ENCODE data around the gene TIMM22.

DNA sequence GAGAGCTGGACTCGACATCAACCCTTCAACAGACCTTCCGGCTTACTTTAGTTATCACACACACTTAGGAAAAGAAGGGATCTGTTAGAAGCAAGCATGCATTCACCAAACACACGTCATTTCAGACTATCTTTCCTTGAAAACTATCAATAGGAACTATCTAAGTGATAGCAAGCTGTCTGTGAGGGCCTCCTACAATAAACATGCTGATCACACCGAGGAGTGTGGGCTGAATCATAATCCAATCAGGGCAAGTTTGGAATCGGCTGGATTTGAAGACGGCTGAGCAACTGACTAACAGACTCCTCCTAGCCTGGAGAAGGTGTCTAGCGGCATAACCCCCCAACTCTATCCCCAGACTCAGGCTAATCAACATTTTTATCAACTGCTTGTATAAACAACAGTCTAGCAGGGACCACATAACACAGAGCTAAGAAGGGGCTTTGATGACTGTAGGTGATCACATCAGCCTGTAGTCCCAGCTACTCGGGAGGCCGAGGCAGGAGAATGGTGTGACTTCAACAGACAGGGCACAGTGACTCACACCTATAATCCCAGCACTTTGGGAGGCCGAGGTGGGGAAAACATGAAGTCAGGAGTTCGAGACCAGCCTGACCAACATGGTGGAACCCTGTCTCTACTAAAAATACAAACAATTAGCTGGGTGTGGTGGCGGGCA, 31.5 kb upstream of the TIMM22 start:
- TF ChIP-seq, protein P1, sequence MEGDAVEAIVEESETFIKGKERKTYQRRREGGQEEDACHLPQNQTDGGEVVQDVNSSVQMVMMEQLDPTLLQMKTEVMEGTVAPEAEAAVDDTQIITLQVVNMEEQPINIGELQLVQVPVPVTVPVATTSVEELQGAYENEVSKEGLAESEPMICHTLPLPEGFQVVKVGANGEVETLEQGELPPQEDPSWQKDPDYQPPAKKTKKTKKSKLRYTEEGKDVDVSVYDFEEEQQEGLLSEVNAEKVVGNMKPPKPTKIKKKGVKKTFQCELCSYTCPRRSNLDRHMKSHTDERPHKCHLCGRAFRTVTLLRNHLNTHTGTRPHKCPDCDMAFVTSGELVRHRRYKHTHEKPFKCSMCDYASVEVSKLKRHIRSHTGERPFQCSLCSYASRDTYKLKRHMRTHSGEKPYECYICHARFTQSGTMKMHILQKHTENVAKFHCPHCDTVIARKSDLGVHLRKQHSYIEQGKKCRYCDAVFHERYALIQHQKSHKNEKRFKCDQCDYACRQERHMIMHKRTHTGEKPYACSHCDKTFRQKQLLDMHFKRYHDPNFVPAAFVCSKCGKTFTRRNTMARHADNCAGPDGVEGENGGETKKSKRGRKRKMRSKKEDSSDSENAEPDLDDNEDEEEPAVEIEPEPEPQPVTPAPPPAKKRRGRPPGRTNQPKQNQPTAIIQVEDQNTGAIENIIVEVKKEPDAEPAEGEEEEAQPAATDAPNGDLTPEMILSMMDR (IDR thresholded peaks at IDR 0.05; ENCODE audit: extremely low read depth in 1 of 2, insufficient read depth in 1 of 2, low read depth in 1 of 2, low read length in 2 of 2), result no peak
- no peak for TF ChIP-seq POLR2A (IDR thresholded peaks at IDR 0.05; ENCODE audit: low read depth, low read length)
- TF ChIP-seq POLR2AphosphoS5 (IDR thresholded peaks at IDR 0.05; ENCODE audit: insufficient read depth, low read depth, low read length), result no peak
- no peak for TF ChIP-seq EZH2 (IDR thresholded peaks at IDR 0.05; ENCODE audit: borderline replicate concordance, low read depth, low read length, severe bottlenecking)
- TF ChIP-seq, protein P2, sequence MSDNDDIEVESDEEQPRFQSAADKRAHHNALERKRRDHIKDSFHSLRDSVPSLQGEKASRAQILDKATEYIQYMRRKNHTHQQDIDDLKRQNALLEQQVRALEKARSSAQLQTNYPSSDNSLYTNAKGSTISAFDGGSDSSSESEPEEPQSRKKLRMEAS (IDR thresholded peaks at IDR 0.05; ENCODE audit: insufficient read depth, insufficient read length), result no peak
- TF ChIP-seq MYC (IDR thresholded peaks at IDR 0.05; ENCODE audit: low read depth, low read length), result no peak
- TF ChIP-seq JUN (IDR thresholded peaks at IDR 0.05; ENCODE audit: borderline replicate concordance, insufficient read depth, insufficient read length, low read depth), result no peak
- no peak for TF ChIP-seq FOS (IDR thresholded peaks at IDR 0.05; ENCODE audit: borderline replicate concordance, insufficient read depth, low read length)
